Activated CD4-positive, alpha-beta T cell treated with anti-CD3 and anti-CD28 coated beads for 1 hour (primary cell): ENCODE results near the gene TMEM53.
"Not testable (repeated sequence)": the region's sequence is repeated elsewhere in the genome, so short reads cannot be mapped to it uniquely, and the experiment has no call there.

Experiments used
- DNase-seq: peaks from one replicate; pipeline ENCODE4 v3.0.0-alpha.2; 2020

Gene TMEM53

GRCh38 chr1:44674113-44675000 is at the start of gene TMEM53, which contains the start of gene ARMH1:
Gene TMEM53 (minus strand): TSS chr1:44674481. CDS start chr1:44674391, 90 bp downstream.
Gene ARMH1 (plus strand): TSS chr1:44674714. CDS start chr1:44689698, 14,984 bp downstream.
- peak; percentile 92 for DNase-seq

GRCh38 chr1:44723496-44724295 is 49.4 kb upstream of the TMEM53 start:
- DNase-seq: no peak

GRCh38 chr1:44723064-44723463 is 48.8 kb upstream of the TMEM53 start:
- DNase-seq: no peak

GRCh38 chr1:44721485-44722361 is 47.4 kb upstream of the TMEM53 start:
- DNase-seq: peak; percentile 58

GRCh38 chr1:44720281-44720680 is 46.0 kb upstream of the TMEM53 start:
- no peak for DNase-seq

- no peak for DNase-seq
Observed at GRCh38 chr1:44719318-44719717, 45.0 kb upstream of the TMEM53 start.

- no peak for DNase-seq
Observed at GRCh38 chr1:44718091-44718490, 43.8 kb upstream of the TMEM53 start.

- DNase-seq: no peak
Observed at GRCh38 chr1:44717653-44718052, 43.4 kb upstream of the TMEM53 start.

GRCh38 chr1:44717156-44717555 is 42.9 kb upstream of the TMEM53 start:
- no peak for DNase-seq

GRCh38 chr1:44714944-44715571 is 40.8 kb upstream of the TMEM53 start:
- peak; percentile 44 for DNase-seq

GRCh38 chr1:44714532-44714931 is 40.3 kb upstream of the TMEM53 start:
- no peak for DNase-seq

GRCh38 chr1:44713321-44713781 is 39.1 kb upstream of the TMEM53 start:
- DNase-seq: no peak

GRCh38 chr1:44707959-44708831 is 33.9 kb upstream of the TMEM53 start:
- DNase-seq: no peak

GRCh38 chr1:44707112-44707881 is 33.0 kb upstream of the TMEM53 start:
- no peak for DNase-seq

- DNase-seq: no peak
Observed at GRCh38 chr1:44705938-44706337, 31.7 kb upstream of the TMEM53 start.

- DNase-seq: no peak
Observed at GRCh38 chr1:44705470-44705869, 31.2 kb upstream of the TMEM53 start.

GRCh38 chr1:44701141-44701573 is 26.9 kb upstream of the TMEM53 start:
- DNase-seq: no peak

GRCh38 chr1:44700573-44700972 is 26.3 kb upstream of the TMEM53 start:
- no peak for DNase-seq

GRCh38 chr1:44699375-44699774 is 25.1 kb upstream of the TMEM53 start:
- not testable (repeated sequence) for DNase-seq

- DNase-seq: no peak
Observed at GRCh38 chr1:44698138-44698537, 23.9 kb upstream of the TMEM53 start.
